Stimulated activated CD4-positive, alpha-beta T cell treated with anti-CD3 and anti-CD28 coated beads, TNF-alpha, amount 100 ng/mL, for 4 hours (primary cell): ENCODE measurements around the gene SLITRK1.

Source experiments
- DNase-seq, 3 experiments: peaks; one replicate each; pipeline ENCODE4 v3.0.0-alpha.2; 2020; ENCODE audit warnings: low read depth in 3 of 3

Gene SLITRK1

DNA sequence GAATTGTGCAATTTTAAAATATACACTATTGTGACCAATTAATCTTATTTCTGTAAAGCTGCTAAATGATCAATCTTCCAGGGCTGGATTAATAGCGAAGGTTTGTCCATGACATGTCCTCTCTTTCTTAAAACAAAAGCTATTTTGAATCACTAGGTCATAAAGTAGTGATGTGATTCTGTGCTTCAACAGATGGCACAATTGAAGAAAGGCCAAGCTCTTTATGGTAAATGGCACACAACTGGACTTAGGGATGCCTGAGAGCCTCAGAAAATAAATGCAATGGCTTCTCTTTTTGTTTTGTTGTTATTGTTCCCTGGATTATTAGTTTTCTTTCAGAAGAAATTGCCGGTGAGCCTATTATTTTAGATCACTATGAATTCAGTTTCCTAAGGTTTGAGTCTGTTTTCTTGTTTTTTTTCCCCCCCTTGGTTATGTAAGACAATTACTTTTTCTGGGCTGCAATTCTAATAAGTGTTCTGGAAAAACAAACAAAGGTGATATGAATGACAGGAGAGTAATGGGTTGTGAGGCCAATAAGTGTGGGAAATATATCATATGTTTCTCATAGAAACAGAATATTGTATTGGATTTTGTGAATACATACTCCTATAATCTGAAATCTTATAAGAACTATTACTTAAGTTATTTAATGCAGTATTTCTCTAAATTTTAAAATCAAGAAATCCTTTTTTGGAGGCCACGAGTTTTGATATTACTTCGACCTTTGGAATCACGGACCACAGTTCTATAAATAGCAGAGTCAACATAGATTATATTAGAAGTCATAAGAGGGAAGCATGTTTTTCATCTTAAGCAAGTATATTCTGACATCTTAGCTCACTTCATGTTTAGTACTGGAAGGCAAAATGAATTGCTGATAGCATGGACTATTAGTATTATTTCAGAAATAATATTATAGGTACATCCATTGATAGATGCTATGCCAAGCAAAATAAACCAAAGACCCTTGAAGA, 16.8 kb downstream of the SLITRK1 start:
- DNase-seq: no peak

DNA sequence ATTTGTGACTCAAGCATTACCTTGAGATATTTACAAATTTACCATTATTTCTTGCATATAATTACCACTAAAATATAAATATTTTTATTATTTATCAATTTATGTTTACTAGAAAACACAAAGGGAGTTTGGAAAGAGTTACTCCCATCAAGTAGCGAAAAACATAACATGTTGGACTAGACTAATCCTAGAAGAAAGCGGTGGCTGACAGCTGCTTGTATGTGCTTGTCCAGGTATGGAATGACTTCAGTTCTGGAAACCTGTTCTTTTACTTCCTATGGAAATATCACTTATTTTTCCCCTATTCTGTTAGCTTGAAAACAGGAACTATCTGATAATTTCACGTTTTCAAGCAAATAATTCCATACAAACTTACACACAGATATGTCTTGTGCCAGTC, 28.5 kb downstream of the SLITRK1 start:
- DNase-seq: no peak

DNA sequence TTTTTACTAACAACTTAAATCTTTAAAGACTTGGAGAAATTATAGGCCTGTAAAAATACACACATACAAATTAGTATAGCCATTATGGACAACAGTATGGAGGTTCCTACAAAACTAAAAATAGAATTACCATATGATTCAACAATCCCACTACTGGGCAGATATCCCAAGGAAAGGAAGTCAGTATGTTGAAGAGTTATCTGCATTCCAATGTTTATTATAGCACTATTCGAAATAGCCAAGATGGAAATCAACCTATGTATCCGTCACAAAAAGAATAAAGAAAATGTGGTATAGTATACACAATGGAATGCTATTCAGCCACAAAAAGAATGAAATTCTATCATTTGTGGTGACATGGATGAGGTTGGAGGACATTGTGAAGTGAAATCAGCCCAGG, 37.2 kb downstream of the SLITRK1 start:
- DNase-seq: no peak

DNA sequence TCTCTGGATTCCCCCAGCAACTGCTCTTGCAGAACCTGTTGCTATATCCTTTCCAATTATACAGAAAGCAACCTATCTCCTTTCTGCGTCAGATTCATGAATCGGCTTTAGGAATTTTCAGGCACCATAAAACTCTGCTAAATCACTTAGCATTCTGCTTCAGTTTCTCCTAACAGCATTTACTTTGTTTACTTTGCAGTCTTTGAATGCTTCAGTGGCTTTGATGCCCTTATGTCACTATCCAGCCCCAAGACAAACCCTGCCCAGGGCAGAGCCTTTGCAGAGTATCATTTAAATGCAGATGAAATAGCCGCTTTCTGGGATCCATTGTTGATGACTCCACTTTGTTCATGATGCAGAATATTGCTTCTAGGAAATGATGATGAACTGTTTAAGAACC, 43.1 kb downstream of the SLITRK1 start:
- DNase-seq: no peak

DNA sequence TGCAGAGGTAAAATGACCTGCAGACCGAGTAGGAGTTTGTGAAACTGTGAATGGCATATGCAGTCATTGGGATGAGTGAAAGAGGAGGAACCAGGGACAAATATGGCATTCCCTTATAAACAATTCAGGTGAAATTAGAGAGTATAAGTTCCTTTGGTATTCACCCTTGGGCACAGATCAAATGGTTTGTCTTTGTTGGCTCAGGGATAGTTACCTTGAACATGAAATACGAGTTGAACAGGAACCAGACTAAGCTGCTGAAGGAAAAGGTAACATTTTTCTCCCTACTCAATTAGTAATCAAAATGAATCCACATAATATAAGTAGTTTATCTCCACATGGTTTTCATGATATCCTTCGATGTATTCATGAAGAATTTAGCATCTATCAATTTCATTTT, 50.5 kb downstream of the SLITRK1 start:
- no peak for DNase-seq

DNA sequence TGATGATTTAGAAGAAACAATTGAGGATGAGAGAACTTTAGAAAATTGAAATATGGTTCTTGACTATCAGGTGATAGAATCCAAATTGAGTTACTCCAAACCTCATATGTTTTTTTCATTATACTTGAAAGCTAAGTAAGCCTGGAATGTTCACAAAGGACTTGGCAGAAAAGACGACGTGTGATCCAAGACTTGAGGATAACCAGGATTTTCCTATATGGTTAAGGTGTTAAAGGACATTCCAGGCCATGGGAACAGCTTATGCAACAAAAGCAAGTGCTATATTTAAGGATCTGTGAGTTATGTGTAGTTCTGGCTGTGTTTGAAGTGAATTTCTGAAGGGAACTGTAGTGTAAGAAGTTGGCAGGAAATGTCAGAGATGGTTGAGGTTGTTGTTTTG, 52.5 kb downstream of the SLITRK1 start:
- no peak for DNase-seq

DNA sequence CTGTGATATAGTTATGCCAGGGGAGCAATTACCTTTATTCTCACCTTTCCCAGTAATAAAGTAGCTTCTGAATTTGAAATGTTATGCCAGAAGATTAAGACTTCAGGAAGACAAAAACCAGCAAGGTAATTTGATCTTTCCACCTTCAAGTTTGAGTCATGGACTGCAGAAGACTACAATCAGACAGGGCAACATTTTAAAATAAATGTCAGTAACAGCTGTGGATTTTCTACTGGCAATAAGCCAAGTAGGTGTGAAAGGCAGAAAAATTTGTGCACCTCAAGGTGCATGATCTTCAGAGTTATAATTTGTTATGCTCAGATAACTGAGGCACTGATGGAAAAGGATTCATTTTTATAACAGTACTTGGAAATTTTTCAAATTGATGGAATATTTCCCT, 54.9 kb downstream of the SLITRK1 start:
- no peak for DNase-seq
